ENCODE data around the gene PLP2. TPM values are rescaled to one million over a fixed set of nuclear protein-coding genes. Genes with fewer than 3 reads are reported as not detected.
A peak's percentile ranks its signal among the peaks of the same experiment; 100 is the strongest.
"Not testable (repeated sequence)": the region's sequence is repeated elsewhere in the genome, so short reads cannot be mapped to it uniquely, and the experiment has no call there.

PLP2 gene
- polyA plus RNA-seq (2011; rRNA removed) = 217 and 225 TPM in 2 replicates
- polyA minus RNA-seq (2011; rRNA and poly(A)+ RNA removed) = 151 and 221 TPM in 2 replicates

- TF ChIP-seq CTCF (IDR thresholded peaks at IDR 0.05; ENCODE audit: insufficient read depth, low read depth, low read length) = no peak
- peaks cover 5% of the 10 kb centered on the region for H3K36me3 ChIP-seq (ENCODE audit: control insufficient read depth, insufficient read depth, low read length)
- DNase-seq (ENCODE audit: low read depth) = no peak
- H3K4me3 ChIP-seq (ENCODE audit: low read depth, low read length) = peak within 1 kb of the TSS; percentile 75
- POLR2A ChIA-PET = no interaction called here
- CTCF ChIA-PET = interaction anchor here (0.8 to 1.6 kb wide), 2 partner anchors 10 to 12 kb away, joined by 3 to 5 read pairs; no protein-coding TSS in a partner anchor
- no peaks in the 10 kb centered on the region for H3K27me3 ChIP-seq (ENCODE audit: control insufficient read depth, insufficient read depth, low read length)
Measured at GRCh38 chrX:49171752-49172279, at the start of gene PLP2. TSS of gene PLP2 (plus strand) at chrX:49171898. CDS start at chrX:49172001, 103 bp downstream.

GRCh38 chrX:49122499-49122898 lies 49.2 kb upstream of the PLP2 start:
- Histone ChIP-seq H3K4me3 (ENCODE audit: low read depth, low read length) (peak overlapping the region; percentile 74), H3K27me3 (ENCODE audit: control insufficient read depth, insufficient read depth, low read length) (no peaks in the 10 kb centered on the region), H3K36me3 (ENCODE audit: control insufficient read depth, insufficient read depth, low read length) (peaks cover 8% of the 10 kb centered on the region)
- POLR2A ChIA-PET = no interaction called here
- DNase-seq (ENCODE audit: low read depth) = no peak
- no peak for TF ChIP-seq CTCF (IDR thresholded peaks at IDR 0.05; ENCODE audit: insufficient read depth, low read depth, low read length)
- CTCF ChIA-PET = no interaction called here

GRCh38 chrX:49127742-49128258 lies 43.9 kb upstream of the PLP2 start:
- H3K4me3 ChIP-seq (ENCODE audit: low read depth, low read length); H3K36me3 ChIP-seq (ENCODE audit: control insufficient read depth, insufficient read depth, low read length); H3K27me3 ChIP-seq (ENCODE audit: control insufficient read depth, insufficient read depth, low read length); POLR2A ChIA-PET; DNase-seq (ENCODE audit: low read depth): not testable (repeated sequence)
- CTCF ChIA-PET = interaction anchor here (0.6 kb wide), 1 partner anchor 1723 kb away, joined by 4 read pairs; no protein-coding TSS in a partner anchor

GRCh38 chrX:49129427-49129826 lies 42.3 kb upstream of the PLP2 start:
- DNase-seq (ENCODE audit: low read depth) = no peak

GRCh38 chrX:49132275-49132674 lies 39.4 kb upstream of the PLP2 start:
- H3K36me3 ChIP-seq (ENCODE audit: control insufficient read depth, insufficient read depth, low read length); H3K27me3 ChIP-seq (ENCODE audit: control insufficient read depth, insufficient read depth, low read length); POLR2A ChIA-PET; DNase-seq (ENCODE audit: low read depth); H3K4me3 ChIP-seq (ENCODE audit: low read depth, low read length): not testable (repeated sequence)
- CTCF ChIA-PET = interaction anchor here (1.4 kb wide), 1 partner anchor 10 kb away, joined by 3 read pairs; no protein-coding TSS in a partner anchor

More at GRCh38 chrX:49129427-49129826, 42.3 kb upstream of the PLP2 start:
- Histone ChIP-seq H3K4me3 (ENCODE audit: low read depth, low read length) (no peak overlapping the region), H3K36me3 (ENCODE audit: control insufficient read depth, insufficient read depth, low read length) (no peaks in the 10 kb centered on the region), H3K27me3 (ENCODE audit: control insufficient read depth, insufficient read depth, low read length) (no peaks in the 10 kb centered on the region)
- CTCF ChIA-PET = no interaction called here
- no peak for TF ChIP-seq CTCF (IDR thresholded peaks at IDR 0.05; ENCODE audit: insufficient read depth, low read depth, low read length)
- POLR2A ChIA-PET = no interaction called here

- ChIA-PET CTCF (no interaction called here), POLR2A (no interaction called here)
- H3K4me3 ChIP-seq (ENCODE audit: low read depth, low read length) = no peak overlapping the region
- no peaks in the 10 kb centered on the region for H3K36me3 ChIP-seq (ENCODE audit: control insufficient read depth, insufficient read depth, low read length)
- no peak for TF ChIP-seq CTCF (IDR thresholded peaks at IDR 0.05; ENCODE audit: insufficient read depth, low read depth, low read length)
- H3K27me3 ChIP-seq (ENCODE audit: control insufficient read depth, insufficient read depth, low read length) = no peaks in the 10 kb centered on the region
- no peak for DNase-seq (ENCODE audit: low read depth)
Measured at GRCh38 chrX:49133759-49134158, 37.9 kb upstream of the PLP2 start.
